Glomerular visceral epithelial cell (primary cell): ENCODE data around the gene SLC35F3.
"Not testable (repeated sequence)": the region's sequence is repeated elsewhere in the genome, so short reads cannot be mapped to it uniquely, and the experiment has no call there.

Source experiments
- DNase-seq: peaks from one replicate; pipeline ENCODE4 v3.0.0-alpha.2; 2016; ENCODE audit errors: extremely low spot score

Gene SLC35F3

DNA sequence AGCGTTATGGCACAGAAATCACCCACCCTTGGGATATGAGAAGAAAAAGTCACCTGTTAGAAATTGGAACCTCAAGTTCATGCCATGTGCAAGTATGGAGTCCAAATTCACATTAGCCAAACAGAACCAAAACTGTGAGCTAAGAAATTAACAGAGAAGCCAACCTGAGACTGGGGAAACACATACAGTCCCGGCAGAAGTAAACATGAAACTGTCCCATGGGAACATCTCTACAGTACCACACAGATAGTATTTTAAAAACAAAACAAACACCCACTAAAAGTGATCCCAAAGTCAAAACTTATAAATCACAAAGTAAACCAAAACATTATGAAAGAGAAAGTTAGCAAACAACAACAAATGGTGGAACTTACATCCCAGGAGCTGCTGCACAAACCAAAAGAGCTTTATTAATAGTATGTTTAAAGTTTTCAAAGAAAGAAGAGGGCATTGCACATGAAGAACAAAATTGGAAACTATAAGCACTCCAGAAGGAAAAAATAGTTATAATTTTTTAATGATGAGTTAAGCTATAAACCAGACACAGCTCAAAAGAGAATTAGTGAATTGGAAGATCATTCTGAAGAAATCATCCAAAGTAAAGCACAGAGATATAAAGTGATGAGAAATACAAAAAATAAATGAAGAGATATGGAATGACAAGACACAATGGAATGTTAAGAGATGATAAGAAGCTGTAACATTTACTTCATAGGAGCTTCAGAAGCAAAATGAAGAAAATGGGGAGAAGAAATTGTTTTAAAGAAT, 385.2 kb downstream of the SLC35F3 start:
- no peak for DNase-seq

DNA sequence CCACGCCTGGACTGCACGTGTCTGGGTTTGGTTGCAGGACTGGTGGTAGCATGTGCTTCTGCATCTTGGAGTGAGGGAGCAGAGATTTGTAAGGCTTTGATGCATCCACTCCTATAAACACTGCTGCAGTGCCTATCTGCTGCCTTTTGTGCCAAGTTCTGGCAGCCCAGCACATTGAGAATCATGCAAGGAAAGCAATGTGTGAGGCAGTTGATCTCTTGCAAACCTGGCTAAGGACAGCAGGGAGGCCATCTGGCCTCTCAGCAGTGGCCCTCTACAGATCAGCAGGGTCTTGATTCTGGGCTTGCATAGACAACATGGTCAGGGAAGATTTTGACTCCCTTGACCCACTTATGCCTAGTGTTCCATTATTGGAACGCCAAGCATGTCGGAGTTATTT, 387.5 kb downstream of the SLC35F3 start:
- no peak for DNase-seq

DNA sequence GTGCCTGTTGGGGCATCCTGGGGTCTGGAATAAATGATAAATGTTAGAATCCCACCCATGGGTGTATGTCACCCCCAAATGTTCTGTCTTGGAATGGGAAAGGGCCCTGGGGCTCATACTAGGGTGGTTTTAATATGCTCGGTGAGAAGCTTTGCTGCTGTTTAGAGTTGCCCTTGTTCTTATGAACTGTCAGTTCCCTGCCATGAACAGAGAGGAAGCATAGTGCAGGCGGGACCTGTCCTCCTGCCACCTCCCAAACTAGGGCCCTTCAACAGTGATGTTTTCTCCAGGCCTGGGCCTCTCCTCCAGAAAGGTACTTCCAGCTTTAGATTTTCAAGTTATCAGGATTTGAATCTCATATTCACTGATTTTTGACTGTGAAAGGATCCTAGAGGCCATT, 388.1 kb downstream of the SLC35F3 start:
- DNase-seq: no peak

DNA sequence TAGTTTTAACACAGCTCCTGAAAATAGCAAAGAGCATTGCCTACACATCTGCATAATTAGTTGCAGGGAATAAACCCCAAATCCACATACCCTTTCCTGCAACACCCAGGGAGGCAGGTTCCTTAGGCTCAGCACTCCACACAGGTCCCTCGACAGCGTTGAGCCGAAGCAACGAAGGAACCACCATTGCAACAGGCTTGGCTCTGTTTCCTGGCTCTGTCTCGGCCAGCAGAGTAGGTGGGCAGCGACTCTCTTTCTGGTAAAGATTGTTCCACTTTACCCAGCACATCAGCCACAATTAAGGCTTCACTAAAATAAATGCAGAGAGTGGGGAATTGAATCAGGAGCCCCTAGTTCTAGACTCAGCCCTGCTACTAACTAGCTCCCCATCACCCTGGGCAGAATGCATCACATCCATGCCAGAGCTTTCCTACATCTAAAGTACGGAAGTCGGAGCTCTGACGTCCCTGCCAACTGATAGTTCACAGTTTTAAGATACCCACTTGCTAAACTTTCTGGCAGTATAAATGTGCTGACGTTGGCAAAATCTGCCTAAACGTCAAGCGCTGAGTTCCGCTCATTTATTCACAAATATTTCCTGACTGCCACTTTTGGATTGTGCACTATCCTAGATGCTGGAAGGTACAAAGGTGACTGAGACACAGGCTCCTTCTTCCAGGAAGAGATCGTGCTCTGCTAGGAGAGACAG, 389.8 kb downstream of the SLC35F3 start:
- DNase-seq: no peak

DNA sequence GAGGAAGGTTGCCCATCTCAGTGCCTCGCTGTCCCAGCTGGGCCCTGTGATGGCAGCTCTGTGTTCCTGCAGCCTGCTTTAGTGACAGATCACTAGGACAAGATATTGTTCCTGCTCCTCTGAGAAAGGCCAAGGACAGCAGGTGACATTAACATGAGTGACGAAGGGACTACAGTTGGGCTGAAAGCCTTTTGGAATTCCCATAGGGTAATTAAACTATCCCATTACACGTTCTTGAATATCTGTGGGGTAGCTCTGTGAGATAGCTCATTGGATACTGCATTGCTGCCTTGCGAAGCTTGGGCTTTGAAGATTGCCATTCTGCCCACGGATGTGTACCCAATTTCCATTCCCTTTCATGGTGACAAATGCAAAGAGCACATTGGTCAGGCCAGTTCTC, 390.6 kb downstream of the SLC35F3 start:
- no peak for DNase-seq

DNA sequence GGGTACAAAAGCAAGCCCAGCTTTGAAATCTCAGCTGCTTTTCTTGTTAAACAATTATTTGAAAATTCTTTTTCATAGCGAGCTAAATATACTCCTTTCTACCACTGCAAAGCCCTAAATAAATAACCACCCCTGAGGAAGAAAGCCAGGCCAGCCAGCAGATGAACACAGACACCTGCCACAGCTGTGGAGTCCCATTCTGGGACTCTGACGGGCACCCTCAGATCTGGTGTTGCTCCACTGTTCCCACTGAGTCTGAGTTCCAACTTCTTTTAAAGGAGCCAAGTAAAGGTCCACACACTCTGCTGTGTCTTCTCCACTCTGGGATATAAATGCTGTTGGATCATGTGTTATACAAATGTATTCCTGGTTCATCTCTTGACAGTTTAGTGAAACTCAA, 391.1 kb downstream of the SLC35F3 start:
- DNase-seq: no peak

DNA sequence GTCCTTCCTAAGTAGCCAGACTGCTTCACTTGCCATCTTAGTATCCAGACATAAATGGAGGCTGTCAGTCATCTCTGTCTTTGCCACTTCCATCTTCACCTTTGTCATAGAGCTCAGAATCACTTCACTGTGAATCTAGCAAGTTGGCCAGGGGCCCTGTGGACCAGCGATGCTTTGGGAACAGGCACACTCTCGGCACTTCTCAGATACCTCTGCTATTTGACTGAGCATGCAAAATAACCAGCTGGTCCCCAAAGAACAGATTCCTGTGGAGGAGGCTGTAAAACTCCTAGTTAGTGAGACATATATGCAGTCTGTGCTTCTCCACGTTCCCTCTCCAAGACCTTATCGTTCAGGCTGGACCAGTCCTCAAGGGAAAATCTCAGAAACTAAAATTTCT, 392.0 kb downstream of the SLC35F3 start:
- DNase-seq: no peak

DNA sequence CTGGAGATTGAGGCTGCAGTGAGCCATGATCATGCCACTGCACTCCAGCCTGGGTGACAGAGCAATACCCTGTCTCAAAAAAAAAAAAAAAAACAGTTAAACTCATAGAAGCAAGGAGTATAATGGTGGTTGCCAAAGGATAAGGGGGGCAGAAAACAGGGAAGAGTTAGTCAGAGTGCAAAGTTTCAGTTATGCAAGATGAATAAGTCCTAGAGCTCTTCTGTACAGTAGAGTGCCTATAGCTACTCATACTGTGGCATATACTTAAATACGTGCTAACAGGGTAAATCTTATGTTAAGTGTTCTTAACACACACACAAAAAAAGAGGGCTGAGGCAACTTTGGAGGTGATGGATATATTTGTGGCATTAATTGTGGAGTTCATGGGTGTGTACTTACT, 393.2 kb downstream of the SLC35F3 start:
- no peak for DNase-seq

DNA sequence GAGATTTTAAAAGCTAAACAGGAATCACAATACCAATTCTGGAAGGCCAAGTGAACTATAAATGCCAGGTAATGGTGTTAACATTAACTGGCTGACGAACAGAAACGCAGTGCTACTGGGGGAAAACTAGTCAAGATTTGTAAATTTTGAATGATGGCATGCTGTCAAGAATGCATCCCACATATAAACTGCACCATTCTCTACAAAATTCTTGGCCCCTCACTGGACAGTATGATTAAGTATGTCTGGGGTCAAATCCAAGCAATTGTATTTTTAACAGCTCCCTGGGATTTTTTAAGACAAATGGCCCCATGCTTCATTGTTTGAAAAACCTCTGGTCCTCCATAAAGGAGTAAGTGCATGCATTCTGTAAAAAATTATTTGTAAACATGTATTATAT, 395.6 kb downstream of the SLC35F3 start:
- no peak for DNase-seq

DNA sequence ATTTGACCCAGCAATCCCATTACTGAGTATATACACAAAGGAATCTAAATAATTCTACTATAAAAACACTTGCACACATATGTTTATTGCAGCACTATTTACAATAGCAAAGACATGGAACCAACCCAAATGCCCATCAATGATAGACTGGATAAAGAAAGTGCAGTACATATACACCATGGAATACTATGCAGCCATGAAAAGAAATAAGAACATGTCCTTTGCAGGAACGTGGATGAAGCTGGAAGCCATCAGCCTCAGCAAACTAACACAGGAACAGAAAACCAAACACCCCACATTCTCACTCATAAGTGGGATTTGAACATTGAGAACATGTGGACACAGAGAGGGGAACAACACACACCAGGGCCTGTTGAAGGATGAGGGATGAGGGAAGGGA, 397.2 kb downstream of the SLC35F3 start:
- DNase-seq: not testable (repeated sequence)

DNA sequence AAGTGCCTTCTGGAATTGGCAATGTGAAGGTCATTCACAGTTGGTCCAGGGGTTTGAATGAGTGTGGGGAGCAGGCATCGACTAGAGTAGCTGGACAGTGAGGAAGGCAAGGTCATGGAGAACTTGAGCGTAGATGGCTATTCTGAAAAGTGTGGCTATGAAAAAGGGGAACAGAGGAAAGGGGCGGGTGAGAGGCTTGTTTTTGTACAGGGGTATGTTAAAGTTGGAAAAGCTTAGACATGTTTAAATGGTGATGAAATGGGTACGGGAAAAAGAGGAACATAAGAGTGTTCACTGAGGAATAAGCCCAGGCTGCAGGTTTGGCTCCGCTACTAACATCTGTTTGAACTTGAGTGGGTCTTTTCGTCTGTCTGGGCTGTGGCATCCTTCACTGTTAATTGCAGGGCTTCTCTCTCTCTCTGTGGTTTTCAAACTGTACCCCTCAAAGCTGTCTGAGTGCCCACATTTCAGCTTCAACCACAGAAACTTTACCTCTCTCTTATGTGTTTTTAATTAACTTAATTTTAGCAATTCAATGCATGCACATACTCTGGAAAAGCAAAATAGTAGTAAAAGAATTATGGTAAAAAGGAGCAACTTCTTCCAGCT, 398.0 kb downstream of the SLC35F3 start:
- no peak for DNase-seq

DNA sequence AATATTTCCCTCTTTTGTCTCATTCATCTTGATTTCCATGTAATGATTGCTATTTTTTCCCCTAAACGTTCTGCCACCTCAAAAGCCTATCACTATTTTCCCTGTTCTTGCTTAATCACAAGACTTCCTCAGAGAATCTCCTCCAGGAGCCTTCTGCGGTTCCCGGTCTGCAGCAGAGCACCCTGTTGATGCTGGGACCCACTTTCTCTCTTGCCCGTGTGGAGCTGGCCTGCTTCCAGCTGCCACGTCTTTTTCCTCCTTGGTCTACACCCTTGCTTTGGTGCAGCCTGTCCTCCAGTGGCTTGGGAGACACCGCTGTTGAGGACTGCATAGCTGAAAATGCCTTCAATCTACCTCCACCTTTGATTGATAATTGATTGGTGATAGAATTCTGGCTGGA, 398.8 kb downstream of the SLC35F3 start:
- DNase-seq: no peak

DNA sequence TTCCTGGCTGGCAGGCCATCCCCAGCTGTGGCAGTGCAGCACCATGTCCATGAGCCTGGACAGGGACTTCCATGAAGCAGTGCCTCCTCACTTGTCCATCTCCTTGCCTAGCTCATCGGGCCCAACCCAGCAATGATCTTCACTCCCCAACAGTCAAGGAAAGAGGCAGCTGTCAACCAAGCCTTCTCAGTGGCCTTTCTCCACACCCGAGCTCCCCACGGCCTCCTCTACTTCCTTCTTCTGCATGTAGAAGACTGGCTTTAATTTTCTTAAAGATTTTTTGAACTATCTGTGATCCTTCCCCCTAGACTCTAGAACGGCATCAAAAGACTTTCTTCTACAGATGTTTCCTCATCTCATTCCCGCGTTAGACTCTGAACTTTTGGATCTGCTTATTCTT, 403.2 kb downstream of the SLC35F3 start:
- DNase-seq: no peak

DNA sequence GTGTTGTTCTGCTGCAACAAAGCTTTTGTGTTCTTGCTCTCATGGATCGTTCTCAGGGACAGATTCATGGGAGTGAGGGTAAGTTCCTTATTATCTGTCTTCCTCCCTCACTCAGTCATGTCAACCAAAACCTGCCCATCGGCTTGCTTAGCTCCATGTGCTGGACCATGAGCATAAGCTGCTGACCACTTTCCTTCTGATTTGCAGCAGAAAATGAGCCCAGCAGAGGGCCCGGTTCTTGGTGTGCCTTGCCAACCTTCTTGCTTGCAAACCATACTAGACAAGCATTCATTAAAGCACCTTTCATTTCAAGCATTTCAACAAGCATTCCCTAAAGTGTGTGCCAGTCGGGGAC, 404.7 kb downstream of the SLC35F3 start:
- DNase-seq: no peak

DNA sequence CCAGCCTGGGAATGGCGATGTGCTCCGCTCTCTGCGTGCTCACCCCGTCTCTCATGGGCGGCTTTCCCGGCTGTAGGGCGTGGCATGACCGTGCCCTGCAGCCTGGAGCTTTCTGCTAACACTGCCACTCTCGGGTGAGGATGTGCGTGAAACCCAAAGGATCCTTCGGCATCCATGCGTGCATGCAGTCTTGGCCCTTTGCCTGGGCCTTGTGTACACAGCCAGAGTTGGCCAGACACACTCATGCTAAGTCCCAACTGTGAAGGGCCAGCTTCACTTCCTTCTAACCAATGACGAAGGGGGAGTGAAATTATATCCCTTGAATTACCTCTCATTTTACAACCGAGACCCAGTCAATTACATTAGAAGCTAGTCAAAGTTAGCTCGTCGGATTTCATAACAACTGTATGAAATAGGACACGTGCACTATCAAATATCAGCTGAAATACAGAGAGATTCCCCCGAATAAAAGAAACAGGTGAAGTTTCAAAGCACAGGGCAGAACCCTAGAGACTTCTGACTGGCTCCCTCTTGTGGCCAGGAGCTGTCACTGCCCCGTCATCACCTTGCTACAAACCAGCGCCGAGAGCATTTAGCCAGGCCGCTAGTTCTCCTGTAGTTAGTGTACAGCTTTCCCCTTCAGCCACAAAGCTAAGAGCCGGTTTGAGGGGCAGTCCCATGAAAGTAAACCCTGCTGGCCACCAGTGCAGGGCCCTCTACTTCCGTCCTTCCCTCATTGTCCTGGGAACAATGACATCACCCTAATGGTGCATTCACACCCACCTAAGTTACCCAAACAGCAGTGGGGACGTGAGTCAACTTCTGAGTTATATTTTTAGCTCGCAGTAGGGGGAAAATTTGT, 405.4 kb downstream of the SLC35F3 start:
- DNase-seq: peak; percentile 78

DNA sequence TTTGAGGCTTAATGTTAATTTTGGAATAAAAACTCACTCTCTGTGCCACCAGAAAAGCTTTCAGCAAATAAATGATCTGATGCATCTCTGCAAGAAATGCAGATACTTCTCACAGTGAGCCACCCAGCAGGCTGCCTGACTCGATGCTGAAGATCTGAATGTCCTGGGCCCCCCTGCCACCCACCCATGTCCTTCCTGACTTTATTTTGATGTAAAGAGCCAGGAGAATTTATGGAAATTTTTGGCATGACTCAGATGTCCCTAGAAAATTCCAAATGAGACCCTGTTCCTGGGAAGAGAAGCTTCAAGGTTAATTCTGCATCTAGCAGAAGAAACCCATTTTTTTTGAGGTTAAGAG, 406.0 kb downstream of the SLC35F3 start:
- no peak for DNase-seq

DNA sequence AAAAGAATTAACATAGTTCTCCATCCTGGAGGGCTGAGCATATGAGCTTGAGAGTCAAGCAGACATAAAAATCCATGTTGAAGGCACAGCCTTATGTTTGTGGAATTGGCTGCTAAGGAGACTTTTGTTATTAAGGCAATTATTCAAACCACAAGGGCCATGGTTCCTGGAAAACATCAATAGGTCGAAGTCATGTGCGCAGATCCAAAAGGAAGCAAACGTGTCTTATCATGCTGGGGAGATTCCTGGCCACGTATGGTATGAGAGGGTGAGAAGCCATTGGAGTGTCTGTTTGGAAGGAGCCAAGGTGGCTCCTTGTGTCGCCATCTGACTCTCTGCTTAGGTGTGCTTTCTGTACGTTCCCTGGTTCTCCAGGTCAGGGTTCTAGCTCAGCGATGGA, 406.9 kb downstream of the SLC35F3 start:
- DNase-seq: no peak

DNA sequence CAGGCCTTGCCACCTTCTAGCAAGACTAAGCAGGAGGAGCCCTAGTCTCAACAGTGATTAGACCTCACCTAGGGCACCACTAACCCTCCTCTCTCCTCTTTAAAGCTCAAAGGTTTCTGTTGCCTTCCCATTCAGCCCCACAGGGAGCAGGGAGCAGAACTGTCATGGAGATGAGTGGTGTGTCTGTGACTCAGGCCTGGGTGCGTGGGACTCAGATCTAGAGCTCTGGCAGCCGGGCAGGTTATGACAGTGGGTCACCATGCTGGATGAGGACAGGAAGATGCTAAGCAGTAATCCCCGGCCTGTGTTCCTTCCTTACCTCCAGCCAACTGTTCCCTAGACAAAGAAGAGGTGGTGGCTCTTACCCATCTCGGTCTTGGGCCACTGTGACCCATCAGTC, 408.7 kb downstream of the SLC35F3 start:
- no peak for DNase-seq

DNA sequence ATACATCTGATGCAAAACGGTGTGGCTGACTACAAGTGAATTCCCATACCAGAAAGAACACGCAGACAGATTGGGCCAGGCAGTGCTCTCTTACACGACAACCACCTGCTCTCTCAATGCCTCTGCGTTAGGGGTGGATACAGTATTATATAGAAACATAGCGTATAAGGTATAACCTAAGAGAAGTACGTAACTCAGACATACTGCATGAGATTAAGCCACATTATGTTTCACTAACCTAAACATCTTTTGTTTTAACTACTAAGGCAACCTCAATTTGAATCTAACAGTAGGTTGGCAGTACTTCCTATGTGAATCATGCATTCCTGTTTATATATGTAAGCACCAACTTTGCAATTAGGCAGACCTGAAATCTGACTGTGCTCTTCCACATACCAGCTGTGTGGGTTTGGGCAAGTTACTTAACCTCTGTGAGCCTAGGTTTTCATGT, 410.6 kb downstream of the SLC35F3 start:
- DNase-seq: peak; percentile 76

DNA sequence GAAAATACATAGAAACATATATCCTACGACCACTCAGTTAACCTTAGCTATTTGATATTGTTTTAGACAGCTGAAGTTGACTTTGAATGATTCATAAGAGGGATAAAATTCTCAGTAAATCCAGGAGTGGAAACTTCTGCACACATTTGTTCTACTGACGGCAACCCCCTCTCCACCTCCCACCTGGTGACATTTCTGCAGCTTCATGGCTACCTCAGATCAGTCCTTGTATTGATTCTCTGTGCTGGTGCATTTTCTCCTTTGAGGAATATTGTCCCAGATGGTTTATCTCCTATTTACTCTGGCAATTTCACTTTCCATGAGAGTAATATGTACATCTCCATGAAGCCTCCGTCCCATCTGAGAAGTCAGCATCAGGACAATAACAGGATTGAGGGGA, 411.1 kb downstream of the SLC35F3 start:
- no peak for DNase-seq

DNA sequence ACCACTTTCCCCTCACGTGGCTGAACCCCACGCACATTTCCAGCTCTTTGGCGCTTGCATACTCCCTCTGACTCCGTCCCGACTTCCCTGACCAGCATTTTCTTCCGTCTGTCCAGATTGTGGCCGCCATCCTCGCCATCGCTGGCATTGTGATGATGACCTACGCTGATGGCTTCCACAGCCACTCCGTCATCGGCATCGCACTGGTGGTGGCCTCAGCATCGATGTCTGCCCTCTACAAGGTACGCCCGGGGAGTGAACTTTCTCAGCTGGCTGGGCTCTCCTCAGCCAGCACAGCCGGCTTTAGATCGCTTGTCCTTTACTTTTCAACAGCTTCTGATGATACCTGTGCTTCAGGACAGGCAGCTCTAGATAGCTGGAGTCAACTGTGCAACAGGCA, 412.0 kb downstream of the SLC35F3 start:
- DNase-seq: no peak

DNA sequence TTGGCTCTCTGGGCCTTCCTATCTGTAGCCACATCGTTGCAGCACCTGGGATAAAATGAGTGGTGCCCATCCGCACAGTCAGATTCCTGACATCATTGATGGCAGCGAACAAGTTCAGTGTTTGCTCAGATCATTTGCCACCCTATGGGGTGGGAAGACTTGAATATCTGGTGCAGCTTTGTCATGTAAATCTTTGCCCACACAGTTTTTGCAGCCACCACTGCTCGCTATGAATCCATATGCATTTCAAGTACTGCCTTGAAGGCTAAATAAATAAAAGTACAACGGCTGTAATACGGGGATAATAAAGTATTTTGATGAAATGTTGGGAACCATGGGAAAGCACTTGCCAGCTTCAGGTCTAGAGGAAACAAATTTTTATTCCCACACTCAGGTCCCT, 412.5 kb downstream of the SLC35F3 start:
- no peak for DNase-seq
